Mesothelial cell of epicardium (in vitro differentiated cells): ENCODE measurements around the gene MRPL40. TPM values are rescaled to one million over a fixed set of nuclear protein-coding genes. Genes with fewer than 3 reads are reported as not detected.

Source experiments
- DNase-seq, 2 experiments: peaks; one replicate each; pipeline ENCODE4 v3.0.0; 2021; ENCODE audit warnings: low spot score in 2 of 2; ENCODE audit not compliant: unreplicated experiment in 2 of 2
- H3K27ac Mint-ChIP-seq: 2 replicates; pipeline ENCODE4 v1.8.0; 2021; ENCODE audit warnings: mixed read lengths
- H3K27me3 Mint-ChIP-seq: 2 replicates; pipeline ENCODE4 v1.8.0; 2021; ENCODE audit warnings: low read depth, mixed read lengths
- H3K36me3 Mint-ChIP-seq: 2 replicates; pipeline ENCODE4 v1.8.0; 2021; ENCODE audit warnings: mixed read lengths
- H3K4me1 Mint-ChIP-seq: 2 replicates; pipeline ENCODE4 v1.8.0; 2021; ENCODE audit warnings: mixed read lengths
- H3K4me3 Mint-ChIP-seq: 2 replicates; pipeline ENCODE4 v1.8.0; 2021; ENCODE audit warnings: mild to moderate bottlenecking, moderate library complexity, mixed read lengths
- H3K9me3 Mint-ChIP-seq: 2 replicates; pipeline ENCODE4 v1.8.0; 2021; ENCODE audit warnings: mixed read lengths
- total RNA-seq: library from RNA; stranded (reverse); gene quantifications from 3 replicates; pipeline ENCODE4 v1.2.1, GENCODE V29; 2021
- TF ChIP-seq, protein P1 (sequence below): fragments of 200-600 bp; sonication (generic); IDR thresholded peaks from one replicate; pipeline ENCODE4 v1.5.0; 2021; ENCODE audit warnings: antibody characterized with exemption; ENCODE audit not compliant: unreplicated experiment

Gene MRPL40
- total RNA-seq, 1 donor from 2014 or later = 19.1 TPM

DNA sequence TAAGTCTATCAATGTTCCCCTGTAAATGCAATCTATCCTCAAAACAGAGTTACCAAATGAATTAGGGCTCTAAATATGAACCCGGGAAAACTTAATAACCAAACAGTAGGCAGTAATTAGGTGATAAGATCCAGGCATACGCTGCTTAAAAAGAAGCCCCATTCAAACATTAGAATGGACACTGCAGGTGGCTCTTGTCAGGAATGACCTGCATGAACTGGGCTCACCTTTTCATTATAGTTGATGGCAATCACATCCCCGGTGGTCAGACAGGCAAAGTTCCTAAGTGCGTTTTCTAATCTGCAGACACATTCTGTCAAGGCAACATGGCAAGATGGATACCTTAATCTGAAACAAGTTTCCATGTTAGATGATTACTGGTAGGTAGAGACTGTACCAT is 32.6 kb downstream of the MRPL40 start:
- no peak overlapping the region for H3K27ac Mint-ChIP-seq
- peaks cover 42% of the 10 kb centered on the region for H3K36me3 Mint-ChIP-seq
- no peak overlapping the region for H3K4me3 Mint-ChIP-seq
- peaks cover 10% of the 10 kb centered on the region for H3K4me1 Mint-ChIP-seq
- no peaks in the 10 kb centered on the region for H3K27me3 Mint-ChIP-seq
- no peaks in the 10 kb centered on the region for H3K9me3 Mint-ChIP-seq
- DNase-seq = no peak
- TF ChIP-seq, protein P1, sequence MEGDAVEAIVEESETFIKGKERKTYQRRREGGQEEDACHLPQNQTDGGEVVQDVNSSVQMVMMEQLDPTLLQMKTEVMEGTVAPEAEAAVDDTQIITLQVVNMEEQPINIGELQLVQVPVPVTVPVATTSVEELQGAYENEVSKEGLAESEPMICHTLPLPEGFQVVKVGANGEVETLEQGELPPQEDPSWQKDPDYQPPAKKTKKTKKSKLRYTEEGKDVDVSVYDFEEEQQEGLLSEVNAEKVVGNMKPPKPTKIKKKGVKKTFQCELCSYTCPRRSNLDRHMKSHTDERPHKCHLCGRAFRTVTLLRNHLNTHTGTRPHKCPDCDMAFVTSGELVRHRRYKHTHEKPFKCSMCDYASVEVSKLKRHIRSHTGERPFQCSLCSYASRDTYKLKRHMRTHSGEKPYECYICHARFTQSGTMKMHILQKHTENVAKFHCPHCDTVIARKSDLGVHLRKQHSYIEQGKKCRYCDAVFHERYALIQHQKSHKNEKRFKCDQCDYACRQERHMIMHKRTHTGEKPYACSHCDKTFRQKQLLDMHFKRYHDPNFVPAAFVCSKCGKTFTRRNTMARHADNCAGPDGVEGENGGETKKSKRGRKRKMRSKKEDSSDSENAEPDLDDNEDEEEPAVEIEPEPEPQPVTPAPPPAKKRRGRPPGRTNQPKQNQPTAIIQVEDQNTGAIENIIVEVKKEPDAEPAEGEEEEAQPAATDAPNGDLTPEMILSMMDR = no peak

DNA sequence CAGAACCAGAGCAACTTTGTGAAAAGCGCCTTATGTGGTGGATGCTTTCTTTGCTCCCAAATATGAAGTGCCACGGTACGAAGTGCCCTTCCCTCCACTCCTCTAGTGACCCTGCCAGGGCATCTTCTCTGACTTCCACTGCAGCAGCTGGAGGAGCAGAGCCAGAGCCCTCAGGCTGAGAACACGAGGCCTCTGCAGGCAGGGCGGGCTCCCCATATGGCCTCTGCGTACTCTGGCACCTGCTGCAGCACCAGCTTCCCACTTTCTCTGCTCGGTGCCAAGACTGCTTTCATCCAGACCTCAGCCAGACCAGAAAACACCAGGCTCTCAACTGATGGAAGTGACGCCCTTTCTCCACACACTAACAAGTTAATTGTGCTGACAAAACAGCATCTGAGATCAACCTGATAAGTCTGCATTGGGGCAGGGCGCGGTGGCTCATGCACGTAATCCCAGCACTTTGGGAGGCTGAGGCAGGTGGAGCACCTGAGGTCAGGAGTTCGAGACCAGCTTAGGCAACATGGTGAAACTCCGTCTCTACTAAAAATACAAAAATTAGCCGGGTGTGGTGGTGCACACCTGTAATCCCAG is 33.9 kb downstream of the MRPL40 start:
- H3K36me3 Mint-ChIP-seq = peaks cover 45% of the 10 kb centered on the region
- H3K27me3 Mint-ChIP-seq = no peaks in the 10 kb centered on the region
- H3K4me1 Mint-ChIP-seq = peaks cover 10% of the 10 kb centered on the region
- TF ChIP-seq, protein P1 = no peak
- no peak for DNase-seq
- H3K9me3 Mint-ChIP-seq = no peaks in the 10 kb centered on the region
- no peak overlapping the region for H3K4me3 Mint-ChIP-seq
- no peak overlapping the region for H3K27ac Mint-ChIP-seq

DNA sequence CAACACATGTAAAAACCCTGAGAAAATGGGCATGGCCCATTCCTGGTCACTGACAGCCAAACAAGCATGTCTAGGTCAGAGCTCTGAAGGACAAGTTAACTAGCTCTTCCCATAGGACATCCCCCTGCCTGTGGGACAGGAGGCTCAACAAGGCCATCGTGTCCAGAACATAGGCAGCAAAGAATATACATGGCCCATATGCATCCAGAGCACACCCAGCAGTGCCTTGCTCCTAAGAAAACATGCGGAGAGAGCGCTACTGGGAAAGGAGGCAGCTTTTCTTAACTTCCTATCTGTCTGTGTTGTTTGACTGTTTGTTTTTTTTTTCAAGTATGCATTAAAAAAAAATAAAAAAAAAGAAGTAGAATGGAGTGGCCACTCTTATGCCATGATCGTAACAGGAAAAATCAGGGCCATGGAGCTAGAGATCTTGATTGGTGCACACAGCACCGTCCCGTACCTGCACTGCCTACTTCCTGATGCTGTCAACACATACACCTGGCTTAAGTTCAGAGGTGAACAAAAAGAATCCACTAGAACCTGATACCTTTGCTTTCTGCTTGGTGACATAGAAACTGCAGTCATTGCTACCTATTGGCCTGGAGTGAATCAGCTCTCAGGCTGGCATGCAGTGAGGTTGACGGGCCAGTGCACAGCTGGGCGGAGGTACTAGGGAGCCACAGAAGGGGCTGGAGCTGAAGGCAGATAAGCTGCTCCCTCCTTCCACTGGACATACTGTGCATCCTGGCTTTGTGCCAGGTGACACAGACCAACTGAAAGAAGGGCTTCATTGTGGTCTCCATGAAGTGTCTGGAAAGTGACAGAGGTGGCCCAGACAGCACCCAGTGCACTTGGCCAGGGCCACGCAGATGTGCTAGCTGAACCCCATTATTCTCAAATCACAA is 34.8 kb downstream of the MRPL40 start:
- peaks cover 46% of the 10 kb centered on the region for H3K36me3 Mint-ChIP-seq
- H3K27ac Mint-ChIP-seq = no peak overlapping the region
- H3K27me3 Mint-ChIP-seq = no peaks in the 10 kb centered on the region
- no peak overlapping the region for H3K4me3 Mint-ChIP-seq
- TF ChIP-seq, protein P1 = no peak
- peaks cover 10% of the 10 kb centered on the region for H3K4me1 Mint-ChIP-seq
- DNase-seq = no peak
- no peaks in the 10 kb centered on the region for H3K9me3 Mint-ChIP-seq

DNA sequence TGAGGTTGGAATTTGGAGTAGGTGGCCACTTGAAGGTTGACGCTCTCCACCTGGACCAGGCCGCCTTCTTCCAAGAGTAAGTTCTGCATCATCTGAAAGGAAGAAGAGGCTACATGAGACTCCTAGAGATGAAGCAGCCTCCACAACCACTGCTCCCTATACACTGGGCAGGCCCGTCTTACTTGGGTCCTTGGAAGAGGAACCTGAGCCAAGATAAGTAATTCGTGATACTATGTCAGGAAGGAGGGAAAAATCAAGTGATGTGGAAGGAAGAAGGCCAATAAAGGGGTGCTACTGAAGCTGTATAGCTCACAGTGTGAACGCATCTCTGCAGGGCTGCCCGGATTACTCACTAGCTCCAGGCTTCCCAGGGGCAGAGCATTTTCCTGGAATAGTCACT is 35.6 kb downstream of the MRPL40 start:
- no peak for DNase-seq
- TF ChIP-seq, protein P1 = no peak
- Mint-ChIP-seq H3K9me3 (no peaks in the 10 kb centered on the region), H3K36me3 (peaks cover 44% of the 10 kb centered on the region), H3K27ac (no peak overlapping the region), H3K4me3 (no peak overlapping the region), H3K27me3 (no peaks in the 10 kb centered on the region), H3K4me1 (peaks cover 10% of the 10 kb centered on the region)

DNA sequence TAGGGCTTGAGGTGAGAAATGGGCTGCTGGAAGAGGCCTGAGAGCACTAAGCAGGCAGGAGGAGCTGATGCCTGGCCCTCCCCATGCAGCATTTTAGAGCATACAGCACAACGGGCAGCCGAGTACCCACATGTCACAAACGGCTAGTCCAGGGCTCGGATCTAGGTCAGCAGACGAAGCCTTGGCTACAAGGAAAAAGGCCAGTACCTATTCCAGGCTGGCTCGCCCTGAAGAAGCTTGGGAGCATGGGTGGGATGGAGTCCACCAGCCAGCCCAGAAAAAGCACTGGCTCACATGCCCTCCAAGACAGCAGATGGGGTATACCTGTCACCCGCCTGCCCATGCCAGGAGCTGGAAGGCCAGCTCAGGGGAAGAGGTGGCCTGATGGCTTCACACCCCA is 37.1 kb downstream of the MRPL40 start:
- Mint-ChIP-seq H3K36me3 (peaks cover 48% of the 10 kb centered on the region), H3K4me1 (no peaks in the 10 kb centered on the region)
- TF ChIP-seq, protein P1 = no peak

More for the DNA sequence above, 37.1 kb downstream of the MRPL40 start:
- no peaks in the 10 kb centered on the region for H3K9me3 Mint-ChIP-seq
- no peaks in the 10 kb centered on the region for H3K27me3 Mint-ChIP-seq
- no peak overlapping the region for H3K4me3 Mint-ChIP-seq
- no peak overlapping the region for H3K27ac Mint-ChIP-seq
- no peak for DNase-seq
